K562 (cell line): Measurements from ENCODE around the gene CERS6. TPM values are rescaled to one million over a fixed set of nuclear protein-coding genes. Genes with fewer than 3 reads are reported as not detected.

Source experiments
- ATAC-seq: fragments of 200-7000 bp; cut with Tn5 transposase; 3 replicates; pipeline ENCODE4 v1.9.1; 2020; ENCODE audit warnings: moderate library complexity
- BruUV-seq: library from RNA; stranded (reverse); fragments of 400-500 nt; replicated peaks from 2 replicates; lab custom pipeline; 2021; lab: Mats Ljungman, UMichigan
- CTCF ChIA-PET: fragments of 300-600 bp; formaldehyde crosslinking; extraction: SDS; loops from one replicate; lab custom pipeline; 2021; ENCODE audit warnings: low intra/inter-chr PET ratio; lab: Yijun Ruan, JAX
- POLR2A ChIA-PET: fragments of 300-600, 350-650 bp; sonication (Branson Sonifier 250); formaldehyde crosslinking; extraction: SDS; loops from one replicate; lab custom pipeline; 2021; ENCODE audit warnings: antibody characterized with exemption, inconsistent platforms; lab: Yijun Ruan, JAX
- DNase-seq, 4 experiments: peaks; one replicate each; pipeline versions ENCODE4 v3.0.0 to v3.0.0-alpha.2; 2011 to 2018; ENCODE audit warnings: low spot score in 3 of 4, mixed read lengths in 3 of 4; ENCODE audit errors: extremely low read depth in 1 of 4
- FAIRE-seq: peaks from 2 replicates; lab custom pipeline; 2011; peaks lifted over from hg19 to GRCh38; lab: Jason Lieb, UNC
- H2AFZ ChIP-seq: 2 replicates; pipeline ENCODE4 v1.6.0; 2011; ENCODE audit warnings: low read depth, low read length, control low read depth, inconsistent platforms
- H3K27ac ChIP-seq: fragments of 200-600 bp; 3 replicates; pipeline ENCODE4 v1.8.0; 2011; ENCODE audit warnings: low read depth, mild to moderate bottlenecking, control low read depth, inconsistent platforms, low read length, moderate library complexity, mixed read lengths; ENCODE audit errors: extremely low read depth
- H3K27me3 ChIP-seq, 2 experiments: fragments of 300-600 bp in 1 of 2; 2 replicates in 1 of 2; 3 replicates in 1 of 2; pipeline versions ENCODE4 v1.6.0 to v1.8.0; 2011; ENCODE audit warnings: inconsistent platforms in 2 of 2, low read length in 2 of 2, mild to moderate bottlenecking in 1 of 2, mixed read lengths in 1 of 2, moderate library complexity in 1 of 2; ENCODE audit not compliant: control insufficient read depth in 2 of 2, insufficient read depth in 2 of 2
- H3K36me3 ChIP-seq: fragments of 300-600 bp; 3 replicates; pipeline ENCODE4 v1.8.0; 2011; ENCODE audit warnings: mild to moderate bottlenecking, low read length, inconsistent platforms; ENCODE audit not compliant: control insufficient read depth, insufficient read depth
- H3K4me1 ChIP-seq, 2 experiments: fragments of 200-600 bp in 1 of 2; replicated peaks in 1 of 2; 2 replicates in 1 of 2; 3 replicates in 1 of 2; pipeline versions ENCODE4 v1.5.1 to v1.8.0; 2011; ENCODE audit warnings: inconsistent platforms in 2 of 2, low read length in 2 of 2, mild to moderate bottlenecking in 1 of 2, mixed read lengths in 1 of 2, moderate library complexity in 1 of 2; ENCODE audit not compliant: control insufficient read depth in 2 of 2, insufficient read depth in 2 of 2
- H3K4me2 ChIP-seq: 2 replicates; pipeline ENCODE4 v1.6.1; 2011; ENCODE audit warnings: low read length, control low read depth, inconsistent platforms, mixed read lengths; ENCODE audit not compliant: insufficient read depth
- H3K4me3 ChIP-seq: fragments of 200-600 bp; sonication (generic), shearing (Covaris generic); 2 replicates; pipeline ENCODE4 v1.5.1; 2016; ENCODE audit warnings: control low read depth, inconsistent platforms
- H3K79me2 ChIP-seq: fragments of 200-600 bp; 3 replicates; pipeline ENCODE4 v1.8.0; 2011; ENCODE audit warnings: low read length, inconsistent platforms; ENCODE audit not compliant: control insufficient read depth, insufficient read depth
- H3K9ac ChIP-seq, 2 experiments: 2 replicates each; pipeline versions ENCODE4 v1.6.0 to v1.6.1; 2011; ENCODE audit warnings: low read depth in 2 of 2, low read length in 2 of 2, control low read depth in 1 of 2, inconsistent platforms in 1 of 2, mild to moderate bottlenecking in 1 of 2, mixed read lengths in 1 of 2; ENCODE audit not compliant: insufficient read depth in 1 of 2
- H3K9me1 ChIP-seq: one replicate; pipeline ENCODE4 v1.6.0; 2011; ENCODE audit warnings: inconsistent platforms, mild to moderate bottlenecking, low read length, moderate library complexity; ENCODE audit not compliant: control insufficient read depth, insufficient read depth
- H3K9me3 ChIP-seq: replicated peaks from 2 replicates; pipeline ENCODE4 v1.5.1; 2011; ENCODE audit warnings: low read depth, low read length, inconsistent platforms; ENCODE audit not compliant: control insufficient read depth, insufficient read depth
- H4K20me1 ChIP-seq: replicated peaks from 2 replicates; pipeline ENCODE4 v1.6.1; 2011; ENCODE audit warnings: low read length, inconsistent platforms, mixed read lengths; ENCODE audit not compliant: control insufficient read depth, insufficient read depth
- BCOR ChIP-seq: fragments of 450-650 bp; IDR thresholded peaks from 2 replicates; pipeline ENCODE4 v1.6.1; 2016
- BHLHE40 ChIP-seq: IDR thresholded peaks from 2 replicates; pipeline ENCODE4 v1.6.1; 2011; ENCODE audit warnings: low read length, improper control_type of control experiment
- CCAR2 ChIP-seq: fragments of 200-400 bp; formaldehyde crosslinking; IDR thresholded peaks from 2 replicates; pipeline ENCODE4 v1.6.1; 2017; ENCODE audit warnings: mild to moderate bottlenecking, low read depth, low read length
- GATA2 ChIP-seq: sonication (generic); formaldehyde crosslinking; IDR thresholded peaks from 2 replicates; pipeline ENCODE4 v1.4.0; 2020; ENCODE audit warnings: mild to moderate bottlenecking, missing genetic modification reagents
- KDM2B ChIP-seq: fragments of 250-450 bp; sonication (Bioruptor Pico); IDR thresholded peaks from 2 replicates; pipeline ENCODE4 v1.8.0; 2021; ENCODE audit warnings: mild to moderate bottlenecking, moderate library complexity
- MAFF ChIP-seq: IDR thresholded peaks from 2 replicates; pipeline ENCODE4 v1.6.1; 2012; ENCODE audit warnings: low read length, improper control_type of control experiment
- NR4A1 ChIP-seq, 2 experiments: fragments of 250-450 bp in 1 of 2; fragments of 450-650 bp in 1 of 2; sonication (Bioruptor Pico) in 1 of 2; IDR thresholded peaks; 2 replicates each; pipeline versions ENCODE4 v1.4.0 to v1.6.1; 2016 to 2020; ENCODE audit warnings: mild to moderate bottlenecking in 2 of 2, missing compliant biosample characterization in 1 of 2, missing genetic modification characterization in 1 of 2, moderate library complexity in 1 of 2
- PHB2 ChIP-seq: fragments of 450-650 bp; IDR thresholded peaks from 2 replicates; pipeline ENCODE4 v1.6.1; 2017; ENCODE audit warnings: low read depth
- PML ChIP-seq: IDR thresholded peaks from 2 replicates; pipeline ENCODE4 v1.6.1; 2012; ENCODE audit warnings: low read length, inconsistent platforms
- SMAD3 ChIP-seq: fragments of 450-650 bp; formaldehyde crosslinking; conservative IDR thresholded peaks from 2 replicates; pipeline ENCODE4 v1.4.0; 2020; ENCODE audit warnings: mild to moderate bottlenecking
- SMARCA4 ChIP-seq: fragments of 450-650 bp; IDR thresholded peaks from 2 replicates; pipeline ENCODE4 v1.6.1; 2016
- TCF7 ChIP-seq: sonication (generic); IDR thresholded peaks from 2 replicates; pipeline ENCODE4 v1.6.1; 2016; ENCODE audit warnings: antibody characterized with exemption, borderline replicate concordance
- THAP7 ChIP-seq: fragments of 250-450 bp; sonication (Bioruptor Pico); IDR thresholded peaks from 2 replicates; pipeline ENCODE4 v1.5.0; 2021
- TOE1 ChIP-seq, 2 experiments: fragments of 450-650 bp in 1 of 2; sonication (generic) in 1 of 2; formaldehyde crosslinking in 1 of 2; IDR thresholded peaks; 2 replicates each; pipeline versions ENCODE4 v1.7.1 to v1.8.0; 2016 to 2022; ENCODE audit warnings: borderline replicate concordance in 2 of 2, mild to moderate bottlenecking in 2 of 2, antibody characterized with exemption in 1 of 2, inconsistent platforms in 1 of 2, low read depth in 1 of 2, missing genetic modification reagents in 1 of 2, moderate library complexity in 1 of 2
- ZBTB11 ChIP-seq, 3 experiments: fragments of 200-800 bp in 1 of 3; fragments of 250-450 bp in 1 of 3; fragments of 450-650 bp in 1 of 3; sonication (Bioruptor Pico) in 1 of 3; sonication (Bioruptor generic) in 1 of 3; formaldehyde crosslinking in 1 of 3; IDR thresholded peaks; 2 replicates each; pipeline versions ENCODE4 v1.6.1 to v1.8.0; 2016 to 2022; ENCODE audit warnings: mild to moderate bottlenecking in 2 of 3, missing genetic modification characterization in 2 of 3, missing compliant biosample characterization in 1 of 3, moderate library complexity in 1 of 3
- ZNF134 ChIP-seq: fragments of 250-450 bp; sonication (Bioruptor Pico); conservative IDR thresholded peaks from 2 replicates; pipeline ENCODE4 v1.4.0; 2020
- WGBS: fragments of 100-300 bp; shearing (Covaris generic); methylation state at CpG from one replicate; pipeline ENCODE4 v1.1.6; 2016; ENCODE audit warnings: low coverage, mixed read lengths; ENCODE audit not compliant: insufficient coverage; ENCODE audit errors: missing lambda C conversion rate; 5-methylcytosine and 5-hydroxymethylcytosine counted together
- in situ Hi-C: fragments of 300-500 bp; cut with MboI; formaldehyde crosslinking; loops from 4 replicates; pipeline ENCODE4 v1.15.0; 2018; ENCODE audit warnings: inconsistent platforms, mixed read lengths
- intact Hi-C: fragments of 100-400 bp; cut with micrococcal nuclease; formaldehyde crosslinking; loops from 2 replicates; pipeline ENCODE4 v1.14.2; 2022
- polyA plus RNA-seq, 8 experiments: library from polyadenylated mRNA; depleted of rRNA in 4 of 8; stranded (reverse) in 5 of 8; unstranded in 3 of 8; fragments of >200 nt; fragmentation: Nextera tagmentation in 2 of 8; fragmentation: Illumina TruSeq in 1 of 8; extraction: Ambion mirVana in 2 of 8; extraction: Trizol in 1 of 8; gene quantifications; 2 replicates each; pipeline versions ENCODE4 v1.2.1 to v1.2.3, GENCODE V29; 2011 to 2014; ENCODE audit warnings: inconsistent platforms in 1 of 8, missing spikeins in 1 of 8
- total RNA-seq, 7 experiments: library from RNA; depleted of rRNA in 6 of 7; stranded (reverse); fragments of >200 nt in 6 of 7; fragmentation: Illumina TruSeq in 2 of 7; extraction: Trizol in 2 of 7; gene quantifications; 2 replicates each; pipeline versions ENCODE4 v1.2.1 to v1.2.3, GENCODE V29; 2011 to 2021; ENCODE audit warnings: low replicate concordance in 1 of 7

Gene CERS6
- total and polyA plus RNA-seq, 9 of the 15 experiments (the other 6 are each of a cell fraction or from before 2014, with no cell fraction given), result 1.6 to 13.6 (median 11.4) TPM

GRCh38 chr2:168526641-168527040 is 70.6 kb downstream of the CERS6 start:
- Histone ChIP-seq H3K4me1 (peaks cover 0 to 24% of the 10 kb centered on the region in 2 experiments; a peak in 4 of 5 replicates), H3K27ac (no peak overlapping the region), H4K20me1 (no peaks in the 10 kb centered on the region), H3K27me3 (no peaks in the 10 kb centered on the region), H3K4me2 (no peak overlapping the region), H3K36me3 (no peaks in the 10 kb centered on the region), H3K4me3 (no peak overlapping the region), H3K9ac (no peak overlapping the region), H3K9me3 (no peaks in the 10 kb centered on the region), H3K9me1 (no peaks in the 10 kb centered on the region)
- ChIA-PET CTCF (no interaction called here), POLR2A (interaction anchor here (1.3 kb wide), 1 partner anchor 10 kb away, joined by 5 read pairs; no protein-coding TSS in a partner anchor)
- BruUV-seq, result no TSS peak
- intact Hi-C loops, result no loop called here
- in situ Hi-C loops, result no loop called here
- no peak for FAIRE-seq
- 31% methylated on average over 3 of the region's 3 CpGs for WGBS
- no peak for DNase-seq
- no peak for TF ChIP-seq BHLHE40
- TF ChIP-seq ZBTB11 (CRISPR knock-in tag; IDR thresholded peaks at IDR 0.05), result no peak
- TF ChIP-seq PHB2, result no peak
- TF ChIP-seq PML, result no peak
- no peak for TF ChIP-seq KDM2B (CRISPR knock-in tag)
- TF ChIP-seq THAP7 (CRISPR knock-in tag), result no peak
- no peak for TF ChIP-seq TOE1 (IDR thresholded peaks at IDR 0.05; ENCODE audit: borderline replicate concordance)
- TF ChIP-seq TOE1 (CRISPR knock-in tag; IDR thresholded peaks at IDR 0.05; ENCODE audit: borderline replicate concordance, low read depth), result no peak
- no peak for TF ChIP-seq CCAR2
- TF ChIP-seq NR4A1 (CRISPR knock-in tag; IDR thresholded peaks at IDR 0.05), result no peak
- TF ChIP-seq NR4A1 (tag; IDR thresholded peaks at IDR 0.05), result no peak
- no peak for TF ChIP-seq BCOR
- no peak for TF ChIP-seq TCF7
- TF ChIP-seq GATA2, result no peak
- TF ChIP-seq ZNF134 (CRISPR knock-in tag), result no peak
- TF ChIP-seq SMARCA4, result no peak
- no peak for TF ChIP-seq MAFF
- TF ChIP-seq SMAD3 (CRISPR knock-in tag), result no peak
- TF ChIP-seq, all 486 proteins: peak for 0
- ATAC-seq, result no peak
- Histone ChIP-seq H3K79me2 (peaks cover 18% of the 10 kb centered on the region; the same call in 2 of the 3 replicates), H2AFZ (no peak overlapping the region)
